Natural killer cell (primary cell): ENCODE measurements around the gene PPP6R1. TPM values are rescaled to one million over a fixed set of nuclear protein-coding genes. Genes with fewer than 3 reads are reported as not detected.

Experiments used
- ATAC-seq, 3 donors: fragments of 150-1000 bp in 2 of 3; fragments of 200-7000 bp in 1 of 3; cut with Tn5 transposase; 1 replicate in 1 of 3; 2 replicates in 2 of 3; pipeline ENCODE4 v1.10.0; 2021; ENCODE audit warnings: mild to moderate bottlenecking in 2 of 3, moderate library complexity in 2 of 3
- DNase-seq, 2 donors: peaks; one replicate each; pipeline versions ENCODE4 v3.0.0 to v3.0.0-alpha.2; 2013 to 2021; ENCODE audit warnings: mixed read lengths in 1 of 2
- H3K27ac ChIP-seq: one replicate; pipeline ENCODE4 v1.5.1; 2013; ENCODE audit warnings: mild to moderate bottlenecking, low read length
- H3K27me3 ChIP-seq: one replicate; pipeline ENCODE4 v1.6.1; 2013; ENCODE audit warnings: low read length; ENCODE audit not compliant: control insufficient read depth, insufficient read depth
- H3K36me3 ChIP-seq: one replicate; pipeline ENCODE4 v1.6.1; 2013; ENCODE audit warnings: low read length; ENCODE audit not compliant: control insufficient read depth, insufficient read depth
- H3K4me1 ChIP-seq: one replicate; pipeline ENCODE4 v1.6.1; 2013; ENCODE audit warnings: low read length; ENCODE audit not compliant: control insufficient read depth, insufficient read depth
- H3K4me3 ChIP-seq: one replicate; pipeline ENCODE4 v1.5.1; 2013; ENCODE audit warnings: low read length
- H3K9me3 ChIP-seq: one replicate; pipeline ENCODE4 v1.6.1; 2013; ENCODE audit warnings: low read length; ENCODE audit not compliant: control insufficient read depth, insufficient read depth
- H3K27ac Mint-ChIP-seq, 2 donors: one replicate each; pipeline ENCODE4 v1.8.0; 2022; ENCODE audit warnings: mild to moderate bottlenecking in 2 of 2, mixed read lengths in 2 of 2, moderate library complexity in 1 of 2
- H3K27me3 Mint-ChIP-seq, 2 donors: one replicate each; pipeline ENCODE4 v1.8.0; 2022; ENCODE audit warnings: low read depth in 2 of 2, mixed read lengths in 2 of 2
- H3K36me3 Mint-ChIP-seq: one replicate; pipeline ENCODE4 v1.8.0; 2022; ENCODE audit warnings: mixed read lengths
- H3K4me1 Mint-ChIP-seq, 2 donors: one replicate each; pipeline ENCODE4 v1.8.0; 2022; ENCODE audit warnings: mixed read lengths in 2 of 2
- H3K4me3 Mint-ChIP-seq: one replicate; pipeline ENCODE4 v1.8.0; 2022; ENCODE audit warnings: mild to moderate bottlenecking, moderate library complexity, mixed read lengths
- H3K9me3 Mint-ChIP-seq, 2 donors: one replicate each; pipeline ENCODE4 v1.8.0; 2022; ENCODE audit warnings: mixed read lengths in 2 of 2
- CTCF ChIP-seq: fragments of 200-600 bp; IDR thresholded peaks from one replicate; pipeline ENCODE4 v1.8.0; 2022; ENCODE audit warnings: antibody characterized with exemption
- WGBS: methylation state at CpG from one replicate; pipeline ENCODE4 v1.1.7; 2013; ENCODE audit warnings: missing lambda C conversion rate; ENCODE audit not compliant: insufficient coverage; 5-methylcytosine and 5-hydroxymethylcytosine counted together
- intact Hi-C: fragments of 100-400 bp; cut with micrococcal nuclease; formaldehyde crosslinking; loops from one replicate; pipeline ENCODE4 v1.14.2; 2022
- total RNA-seq, 4 donors: library from RNA; stranded (reverse); fragments of 120-200 nt in 1 of 4; gene quantifications; one replicate each; pipeline versions ENCODE4 v1.2.3 to v1.2.4, GENCODE V29; 2013 to 2022

The PPP6R1 gene
- total RNA-seq, 3 donors from 2014 or later (not counting 1 experiment from before 2014, with no cell fraction given) = 252 to 275 (median 260) TPM

GRCh38 chr19:55256562-55257460 lies 2.0 kb downstream of the PPP6R1 start:
- Histone ChIP-seq H3K36me3 (no peaks in the 10 kb centered on the region), H3K4me1 (peaks cover 76% of the 10 kb centered on the region), H3K27ac (peak overlapping the region; percentile 92), H3K9me3 (no peaks in the 10 kb centered on the region), H3K4me3 (peak overlapping the region; percentile 91), H3K27me3 (no peaks in the 10 kb centered on the region)
- Mint-ChIP-seq H3K9me3 (no peaks in the 10 kb centered on the region), H3K4me3 (peak overlapping the region; percentile 98), H3K36me3 (no peaks in the 10 kb centered on the region), H3K27ac (peak overlapping the region; percentile 93 to 98), H3K27me3 (no peaks in the 10 kb centered on the region), H3K4me1 (peaks cover 66 to 70% of the 10 kb centered on the region in 2 donors)
- intact Hi-C loops = loop anchor here (10.0 kb wide), 1 partner anchor 342 kb away; no protein-coding TSS in a partner anchor
- WGBS = 22% methylated on average over 22 of the region's 22 CpGs
- DNase-seq (peak in 1 of 2 donors; percentile 43), ATAC-seq (no peak)
- no peak for TF ChIP-seq CTCF

DNA sequence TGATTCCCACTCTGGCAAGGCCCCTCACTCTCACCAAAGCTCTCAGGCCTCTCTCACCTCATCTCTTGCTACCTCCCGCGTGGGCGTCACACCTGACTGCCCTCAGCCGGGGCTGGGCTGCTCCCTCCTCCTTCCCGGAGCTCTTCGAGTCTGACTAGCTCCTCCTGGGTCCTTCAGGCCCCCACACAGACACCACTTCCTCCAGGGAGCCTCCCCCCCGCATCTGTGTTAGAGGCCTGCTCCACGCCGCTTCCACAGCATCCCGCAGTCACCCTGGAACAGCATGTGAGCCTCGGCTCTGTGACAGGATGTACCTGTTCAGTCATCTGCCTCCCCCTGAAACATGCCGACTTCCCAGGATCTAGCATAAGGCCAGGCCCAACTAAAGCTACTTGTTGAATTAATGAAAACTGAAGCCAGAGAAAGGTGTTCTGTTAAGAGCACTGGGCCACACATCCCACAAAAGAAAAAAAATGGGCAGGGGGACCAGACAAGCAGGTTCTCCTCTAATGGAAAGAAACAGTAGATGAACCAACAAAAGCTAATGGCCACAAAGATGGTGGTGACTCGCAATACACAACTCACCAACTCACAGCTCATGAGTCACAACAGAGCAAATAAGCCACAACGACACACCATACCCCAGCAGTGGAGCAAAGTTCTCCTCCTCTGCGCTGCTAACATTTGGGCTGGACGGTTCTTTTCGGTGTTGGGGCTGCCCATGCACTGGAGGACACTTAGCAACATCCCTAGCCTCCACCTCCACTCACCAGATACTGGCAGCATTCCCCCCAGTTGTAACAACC lies 3.0 kb downstream of the PPP6R1 start:
- Mint-ChIP-seq H3K4me3 (peak overlapping the region; percentile 98), H3K27me3 (no peaks in the 10 kb centered on the region), H3K36me3 (no peaks in the 10 kb centered on the region), H3K27ac (peak overlapping the region; percentile 93 to 98), H3K9me3 (no peaks in the 10 kb centered on the region), H3K4me1 (peaks cover 76 to 79% of the 10 kb centered on the region in 2 donors)
- Histone ChIP-seq H3K4me3 (peak overlapping the region; percentile 58), H3K27ac (peak overlapping the region; percentile 92), H3K36me3 (no peaks in the 10 kb centered on the region), H3K27me3 (no peaks in the 10 kb centered on the region), H3K4me1 (peaks cover 86% of the 10 kb centered on the region), H3K9me3 (no peaks in the 10 kb centered on the region)
- ATAC-seq (no peak), DNase-seq (peak in 1 of 2 donors; percentile 64)
- intact Hi-C loops = loop anchor here (10.0 kb wide), 1 partner anchor 341 kb away; no protein-coding TSS in a partner anchor
- no peak for TF ChIP-seq CTCF
- 14% methylated on average over 17 of the region's 17 CpGs for WGBS

DNA sequence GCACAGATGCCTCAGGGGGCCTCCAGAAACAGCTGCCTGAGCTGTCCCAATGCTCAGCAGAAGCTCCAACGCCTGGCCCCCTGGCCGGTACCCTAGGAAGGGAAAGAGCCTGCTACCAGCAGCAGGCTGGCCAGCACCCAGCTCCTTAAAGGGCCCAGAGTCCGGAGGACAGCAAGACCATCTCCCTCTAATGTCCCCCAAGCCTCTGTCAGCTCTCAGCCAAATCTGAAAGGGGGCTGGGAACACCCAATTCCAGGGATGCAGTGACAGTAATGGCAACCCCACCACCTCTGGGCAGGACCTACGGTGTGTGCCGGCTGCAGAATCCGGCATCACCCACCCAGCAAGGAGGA lies 4.2 kb downstream of the PPP6R1 start:
- under 1% methylated on average over 6 of the region's 6 CpGs for WGBS
- peak overlapping the region; percentile 93 to 98 for H3K27ac Mint-ChIP-seq
- ATAC-seq = no peak
- H3K4me3 ChIP-seq = peak overlapping the region; percentile 58
- H3K27ac ChIP-seq = peak overlapping the region; percentile 92
- TF ChIP-seq CTCF = no peak
- no peak for DNase-seq
- peaks cover 91% of the 10 kb centered on the region for H3K4me1 ChIP-seq
- H3K36me3 Mint-ChIP-seq = no peaks in the 10 kb centered on the region
- no peaks in the 10 kb centered on the region for H3K9me3 ChIP-seq
- H3K27me3 Mint-ChIP-seq = no peaks in the 10 kb centered on the region
- no peaks in the 10 kb centered on the region for H3K9me3 Mint-ChIP-seq
- intact Hi-C loops = loop anchor here (10.0 kb wide), 1 partner anchor 340 kb away; no protein-coding TSS in a partner anchor
- peak overlapping the region; percentile 98 for H3K4me3 Mint-ChIP-seq
- H3K27me3 ChIP-seq = no peaks in the 10 kb centered on the region
- peaks cover 78 to 83% of the 10 kb centered on the region in 2 donors for H3K4me1 Mint-ChIP-seq
- H3K36me3 ChIP-seq = peaks cover 4% of the 10 kb centered on the region
